ENCODE measurements around the gene FASTKD3.

DNA sequence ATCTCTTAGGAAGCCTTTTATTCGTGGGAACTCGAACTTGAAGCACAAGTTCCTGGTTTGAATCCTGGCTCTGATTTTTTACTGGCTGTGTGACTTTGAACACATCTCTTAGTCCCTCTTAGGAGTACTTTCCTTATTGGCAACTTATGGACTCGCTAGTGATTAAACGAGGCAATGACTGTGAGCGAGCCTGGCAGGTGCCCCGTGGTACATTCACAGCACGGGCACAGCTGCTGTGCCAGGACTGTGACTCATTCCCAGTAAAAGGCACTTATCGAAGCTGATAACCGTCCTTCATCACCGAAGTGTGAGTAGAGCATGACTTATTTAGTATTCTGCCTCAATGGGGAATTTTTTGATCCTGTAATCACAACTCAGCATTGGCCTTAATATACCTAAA, 40.6 kb downstream of the FASTKD3 start:
- no peak for TF ChIP-seq POLR2A (IDR thresholded peaks at IDR 0.05)
- TF ChIP-seq, protein P1, sequence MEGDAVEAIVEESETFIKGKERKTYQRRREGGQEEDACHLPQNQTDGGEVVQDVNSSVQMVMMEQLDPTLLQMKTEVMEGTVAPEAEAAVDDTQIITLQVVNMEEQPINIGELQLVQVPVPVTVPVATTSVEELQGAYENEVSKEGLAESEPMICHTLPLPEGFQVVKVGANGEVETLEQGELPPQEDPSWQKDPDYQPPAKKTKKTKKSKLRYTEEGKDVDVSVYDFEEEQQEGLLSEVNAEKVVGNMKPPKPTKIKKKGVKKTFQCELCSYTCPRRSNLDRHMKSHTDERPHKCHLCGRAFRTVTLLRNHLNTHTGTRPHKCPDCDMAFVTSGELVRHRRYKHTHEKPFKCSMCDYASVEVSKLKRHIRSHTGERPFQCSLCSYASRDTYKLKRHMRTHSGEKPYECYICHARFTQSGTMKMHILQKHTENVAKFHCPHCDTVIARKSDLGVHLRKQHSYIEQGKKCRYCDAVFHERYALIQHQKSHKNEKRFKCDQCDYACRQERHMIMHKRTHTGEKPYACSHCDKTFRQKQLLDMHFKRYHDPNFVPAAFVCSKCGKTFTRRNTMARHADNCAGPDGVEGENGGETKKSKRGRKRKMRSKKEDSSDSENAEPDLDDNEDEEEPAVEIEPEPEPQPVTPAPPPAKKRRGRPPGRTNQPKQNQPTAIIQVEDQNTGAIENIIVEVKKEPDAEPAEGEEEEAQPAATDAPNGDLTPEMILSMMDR (IDR thresholded peaks at IDR 0.05): no peak
